ENCODE measurements around the gene PPARGC1A.

The PPARGC1A gene

DNA sequence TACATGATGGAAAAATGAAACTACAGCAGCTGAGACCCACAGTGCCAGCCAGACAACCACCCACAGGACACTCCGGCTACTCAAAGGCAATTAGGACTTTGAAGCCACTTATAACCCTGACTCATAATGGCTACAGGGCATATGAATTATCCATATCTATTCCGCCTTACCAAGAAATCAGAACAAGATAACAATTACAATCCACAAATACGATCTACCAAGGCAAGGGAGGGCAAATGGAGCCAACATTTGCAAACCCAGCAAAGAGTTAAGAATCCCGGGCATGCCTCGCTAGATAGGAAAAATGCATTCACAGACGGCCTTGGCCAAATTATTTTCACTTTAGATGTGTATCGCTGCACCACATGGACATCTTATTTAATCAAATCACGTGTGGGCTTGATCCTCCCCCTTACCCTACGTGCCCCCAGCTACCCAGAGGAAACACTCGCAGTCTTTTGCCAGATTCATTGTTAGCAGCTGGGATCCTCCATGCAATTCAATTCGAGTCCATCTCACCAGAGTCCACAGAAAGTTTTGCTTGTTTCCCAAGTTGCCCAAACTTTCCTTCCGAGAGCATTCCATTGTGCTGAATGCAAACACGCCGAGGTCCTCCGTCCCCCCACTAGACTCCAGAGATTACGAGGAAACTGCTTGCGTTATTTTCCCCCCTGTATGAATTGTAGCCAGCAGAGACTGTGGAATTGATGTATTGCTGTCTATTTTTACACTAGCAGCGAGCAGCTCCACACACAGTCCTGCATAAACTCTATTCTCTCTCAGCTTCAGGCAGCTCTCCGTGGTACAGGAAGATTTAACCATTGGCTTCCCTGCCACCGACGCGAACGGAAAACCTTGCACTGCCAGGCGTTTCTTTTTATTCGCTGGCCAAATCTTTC is 1.2 kb downstream of the PPARGC1A start:
- Histone ChIP-seq H3K27ac (ENCODE audit: low read length) (peak overlapping the region; percentile 83), H3K27me3 (ENCODE audit: low read depth, low read length) (no peaks in the 10 kb centered on the region), H3K4me1 (ENCODE audit: control insufficient read depth in 1 of 2, insufficient read depth in 2 of 2, low read length in 2 of 2) (peaks cover 0 to 21% of the 10 kb centered on the region in 2 donors), H3K9me3 (ENCODE audit: control insufficient read depth in 1 of 2, low read length in 2 of 2) (no peaks in the 10 kb centered on the region), H3K4me3 (ENCODE audit: low read depth in 1 of 2, low read length in 2 of 2) (peak overlapping the region; percentile 77 to 82), H3K36me3 (ENCODE audit: control insufficient read depth in 1 of 2, insufficient read depth in 2 of 2, low read length in 2 of 2) (no peaks in the 10 kb centered on the region)

DNA sequence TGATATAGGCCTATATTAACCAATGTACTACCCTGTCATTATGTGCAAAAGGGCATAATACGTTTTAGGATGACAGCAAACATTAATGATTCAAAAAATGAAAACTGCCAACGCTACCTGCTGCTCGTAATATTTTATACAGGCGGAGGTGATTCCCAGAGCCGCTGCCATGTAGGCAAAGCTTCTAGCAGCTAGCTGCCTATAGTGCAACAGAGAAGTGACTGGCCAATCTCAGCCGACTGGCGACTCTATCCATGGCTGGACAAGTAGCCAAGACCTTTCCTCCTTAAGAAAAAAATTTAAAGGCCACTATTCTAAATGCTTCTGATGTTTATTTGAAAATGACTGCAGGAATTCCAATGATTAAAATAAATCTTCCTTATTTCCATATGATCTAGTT is 1.9 kb downstream of the PPARGC1A start:
- peak overlapping the region; percentile 77 to 82 for H3K4me3 ChIP-seq (ENCODE audit: low read depth in 1 of 2, low read length in 2 of 2)
- no peaks in the 10 kb centered on the region for H3K9me3 ChIP-seq (ENCODE audit: control insufficient read depth in 1 of 2, low read length in 2 of 2)
- peak overlapping the region; percentile 83 for H3K27ac ChIP-seq (ENCODE audit: low read length)
- H3K27me3 ChIP-seq (ENCODE audit: low read depth, low read length) = no peaks in the 10 kb centered on the region
- H3K4me1 ChIP-seq (ENCODE audit: control insufficient read depth in 1 of 2, insufficient read depth in 2 of 2, low read length in 2 of 2) = peaks cover 0 to 21% of the 10 kb centered on the region in 2 donors
- no peaks in the 10 kb centered on the region for H3K36me3 ChIP-seq (ENCODE audit: control insufficient read depth in 1 of 2, insufficient read depth in 2 of 2, low read length in 2 of 2)

DNA sequence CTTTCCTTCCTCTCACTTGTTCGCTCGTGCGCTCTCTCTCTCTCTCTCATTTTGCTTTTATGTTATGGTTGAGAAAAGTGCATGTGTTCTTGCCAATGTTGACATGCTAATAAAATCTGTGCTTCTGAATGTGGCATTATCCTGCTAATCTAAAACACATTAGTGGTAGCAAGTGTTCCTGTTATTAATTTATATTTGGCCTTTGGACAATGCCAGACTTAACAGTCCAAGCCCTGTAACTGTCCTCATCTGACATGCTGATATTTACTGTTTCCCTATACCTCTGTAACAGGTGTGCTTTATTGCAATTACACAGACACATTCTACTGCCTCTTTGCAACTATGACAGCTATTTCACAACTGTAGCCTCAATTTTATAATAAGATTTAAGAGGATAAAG is 2.7 kb downstream of the PPARGC1A start:
- H3K9me3 ChIP-seq (ENCODE audit: control insufficient read depth in 1 of 2, low read length in 2 of 2) = no peaks in the 10 kb centered on the region
- H3K4me1 ChIP-seq (ENCODE audit: control insufficient read depth in 1 of 2, insufficient read depth in 2 of 2, low read length in 2 of 2) = peaks cover 0 to 24% of the 10 kb centered on the region in 2 donors
- no peaks in the 10 kb centered on the region for H3K27me3 ChIP-seq (ENCODE audit: low read depth, low read length)
- H3K36me3 ChIP-seq (ENCODE audit: control insufficient read depth in 1 of 2, insufficient read depth in 2 of 2, low read length in 2 of 2) = no peaks in the 10 kb centered on the region
- no peak overlapping the region for H3K27ac ChIP-seq (ENCODE audit: low read length)
- no peak overlapping the region for H3K4me3 ChIP-seq (ENCODE audit: low read depth in 1 of 2, low read length in 2 of 2)

DNA sequence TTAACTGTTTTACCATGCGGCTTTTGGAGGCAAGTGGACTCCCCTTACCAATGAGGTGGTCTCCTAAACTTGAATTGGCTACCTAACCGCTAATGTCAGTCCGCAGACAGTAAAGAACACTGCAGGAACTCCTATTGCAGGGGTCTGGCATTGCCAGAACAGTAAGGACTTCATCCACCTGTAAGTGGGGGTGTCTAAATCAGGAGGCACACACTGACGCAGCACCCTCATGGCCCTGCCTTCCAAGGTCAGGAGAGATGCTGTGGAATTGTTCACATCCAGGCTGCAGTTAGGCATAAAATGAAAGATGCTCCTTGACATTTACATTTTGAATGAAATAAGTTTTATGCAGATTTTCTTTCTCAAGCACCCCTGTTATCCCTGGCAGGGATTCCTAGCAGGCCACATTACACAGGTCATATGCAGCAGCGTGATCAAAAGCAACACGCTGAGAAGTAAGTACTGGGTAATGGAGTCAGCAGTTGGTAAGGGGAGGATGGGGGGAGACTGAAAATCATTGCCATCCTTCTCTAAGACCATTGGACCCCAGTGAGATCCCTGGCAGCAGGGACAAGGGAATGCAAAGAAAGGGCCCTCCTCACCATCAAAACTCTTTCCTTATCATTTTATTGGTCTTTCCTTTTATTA is 3.8 kb downstream of the PPARGC1A start:
- peaks cover 0 to 33% of the 10 kb centered on the region in 2 donors for H3K4me1 ChIP-seq (ENCODE audit: control insufficient read depth in 1 of 2, insufficient read depth in 2 of 2, low read length in 2 of 2)
- no peaks in the 10 kb centered on the region for H3K36me3 ChIP-seq (ENCODE audit: control insufficient read depth in 1 of 2, insufficient read depth in 2 of 2, low read length in 2 of 2)
- no peaks in the 10 kb centered on the region for H3K27me3 ChIP-seq (ENCODE audit: low read depth, low read length)
- H3K4me3 ChIP-seq (ENCODE audit: low read depth in 1 of 2, low read length in 2 of 2) = no peak overlapping the region
- H3K9me3 ChIP-seq (ENCODE audit: control insufficient read depth in 1 of 2, low read length in 2 of 2) = no peaks in the 10 kb centered on the region
- H3K27ac ChIP-seq (ENCODE audit: low read length) = no peak overlapping the region

DNA sequence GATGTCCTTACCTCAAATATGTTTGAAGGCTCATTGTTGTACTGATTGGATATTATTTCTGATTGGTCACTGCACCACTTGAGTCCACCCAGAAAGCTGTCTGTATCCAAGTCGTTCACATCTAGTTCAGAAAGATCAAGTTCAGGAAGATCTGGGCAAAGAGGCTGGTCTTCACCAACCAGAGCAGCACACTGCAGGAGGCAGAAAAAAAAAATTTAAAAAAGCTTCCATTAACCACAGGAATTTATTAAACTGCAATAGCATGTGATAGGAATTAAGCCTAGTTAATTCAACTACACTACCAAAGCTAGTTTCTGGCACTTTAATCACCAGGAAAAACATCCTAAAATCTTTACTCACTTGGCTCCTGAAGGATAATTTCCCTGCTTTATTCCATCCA is 5.1 kb downstream of the PPARGC1A start:
- H3K36me3 ChIP-seq (ENCODE audit: control insufficient read depth in 1 of 2, insufficient read depth in 2 of 2, low read length in 2 of 2) = no peaks in the 10 kb centered on the region
- no peak overlapping the region for H3K4me3 ChIP-seq (ENCODE audit: low read depth in 1 of 2, low read length in 2 of 2)
- H3K27ac ChIP-seq (ENCODE audit: low read length) = no peak overlapping the region
- no peaks in the 10 kb centered on the region for H3K27me3 ChIP-seq (ENCODE audit: low read depth, low read length)
- H3K4me1 ChIP-seq (ENCODE audit: control insufficient read depth in 1 of 2, insufficient read depth in 2 of 2, low read length in 2 of 2) = peaks cover 0 to 33% of the 10 kb centered on the region in 2 donors
- H3K9me3 ChIP-seq (ENCODE audit: control insufficient read depth in 1 of 2, low read length in 2 of 2) = no peaks in the 10 kb centered on the region

DNA sequence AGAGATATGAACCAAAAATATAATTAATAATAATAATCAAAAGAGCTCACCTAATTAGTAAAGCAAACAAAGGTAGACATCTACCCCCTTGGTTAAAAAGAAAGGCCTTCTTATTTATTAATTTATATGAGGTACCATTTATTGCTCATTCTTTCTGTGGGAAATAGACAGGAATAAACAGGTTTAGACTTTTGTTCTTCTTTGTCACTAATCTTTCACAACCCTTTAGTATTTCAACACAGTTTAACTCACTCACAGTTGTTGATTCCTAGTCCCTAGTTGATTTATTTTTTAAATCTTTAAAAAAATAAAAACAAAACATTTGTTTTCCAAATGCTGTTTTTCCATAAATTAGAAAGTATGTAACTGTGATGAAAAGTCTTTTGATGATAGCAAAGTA is 5.6 kb downstream of the PPARGC1A start:
- Histone ChIP-seq H3K4me3 (ENCODE audit: low read depth in 1 of 2, low read length in 2 of 2) (no peak overlapping the region), H3K36me3 (ENCODE audit: control insufficient read depth in 1 of 2, insufficient read depth in 2 of 2, low read length in 2 of 2) (no peaks in the 10 kb centered on the region), H3K27me3 (ENCODE audit: low read depth, low read length) (no peaks in the 10 kb centered on the region), H3K27ac (ENCODE audit: low read length) (no peak overlapping the region), H3K4me1 (ENCODE audit: control insufficient read depth in 1 of 2, insufficient read depth in 2 of 2, low read length in 2 of 2) (peaks cover 0 to 31% of the 10 kb centered on the region in 2 donors), H3K9me3 (ENCODE audit: control insufficient read depth in 1 of 2, low read length in 2 of 2) (no peaks in the 10 kb centered on the region)

DNA sequence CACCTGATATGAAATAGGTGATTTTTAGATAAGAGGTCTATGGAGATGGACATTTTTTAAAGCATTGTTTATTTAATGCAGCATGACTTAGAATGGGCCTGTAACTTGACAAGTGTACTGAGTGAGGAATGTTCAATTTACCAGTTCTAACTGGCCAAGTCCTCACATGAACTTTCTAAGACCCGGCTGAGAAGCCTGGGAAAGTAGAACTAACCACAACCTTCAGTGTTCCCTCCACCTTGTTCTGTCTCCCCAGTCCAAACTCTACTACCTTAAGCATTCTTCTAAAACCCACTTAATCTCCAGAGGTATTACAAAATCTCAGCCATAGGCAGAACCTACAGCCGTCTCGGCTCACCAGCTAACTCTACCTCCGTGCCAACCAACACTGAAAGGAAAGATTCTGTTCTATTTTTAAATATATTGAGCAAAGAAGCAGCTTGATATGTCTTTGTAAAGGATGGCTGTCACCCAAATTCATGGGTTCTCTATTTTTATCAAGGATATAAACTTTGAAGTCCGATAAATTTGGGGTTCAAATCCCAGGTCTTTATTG is 6.8 kb downstream of the PPARGC1A start:
- H3K4me1 ChIP-seq (ENCODE audit: control insufficient read depth in 1 of 2, insufficient read depth in 2 of 2, low read length in 2 of 2) = peaks cover 0 to 35% of the 10 kb centered on the region in 2 donors
- no peaks in the 10 kb centered on the region for H3K9me3 ChIP-seq (ENCODE audit: control insufficient read depth in 1 of 2, low read length in 2 of 2)
- no peak overlapping the region for H3K4me3 ChIP-seq (ENCODE audit: low read depth in 1 of 2, low read length in 2 of 2)
- H3K27me3 ChIP-seq (ENCODE audit: low read depth, low read length) = no peaks in the 10 kb centered on the region
- no peak overlapping the region for H3K27ac ChIP-seq (ENCODE audit: low read length)
- no peaks in the 10 kb centered on the region for H3K36me3 ChIP-seq (ENCODE audit: control insufficient read depth in 1 of 2, insufficient read depth in 2 of 2, low read length in 2 of 2)

DNA sequence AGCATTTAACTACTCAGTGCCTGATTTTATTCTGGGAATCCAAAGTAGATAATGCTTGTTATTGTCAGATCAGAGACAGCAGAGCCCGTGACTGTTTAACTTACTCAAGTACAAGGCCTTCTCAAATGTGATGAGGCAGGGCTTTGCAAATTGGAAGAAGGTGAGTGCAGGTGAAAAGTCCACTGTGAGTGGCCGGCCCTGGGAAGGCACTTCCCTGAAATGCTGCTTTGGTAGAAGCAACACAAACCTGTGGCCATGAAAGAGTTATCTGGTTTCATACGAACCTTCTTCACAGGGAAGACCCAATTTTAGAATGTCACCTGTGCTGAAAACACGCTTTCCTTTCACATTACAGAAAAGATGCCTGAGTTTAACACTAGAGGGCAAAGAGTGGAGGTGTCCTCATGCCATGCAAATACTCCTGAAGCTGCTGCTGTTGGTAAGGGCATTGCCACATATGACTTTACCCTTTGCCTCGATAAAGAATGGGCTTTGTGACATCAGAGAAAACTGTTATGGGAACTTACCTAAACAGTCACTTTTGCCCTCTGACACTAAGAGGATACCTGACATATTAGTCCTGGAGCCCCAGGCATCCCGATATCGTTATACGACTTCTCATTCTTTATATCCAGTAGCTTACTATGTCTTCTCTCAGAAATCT is 8.0 kb downstream of the PPARGC1A start:
- H3K27me3 ChIP-seq (ENCODE audit: low read depth, low read length) = no peaks in the 10 kb centered on the region
- H3K27ac ChIP-seq (ENCODE audit: low read length) = no peak overlapping the region
- no peaks in the 10 kb centered on the region for H3K9me3 ChIP-seq (ENCODE audit: control insufficient read depth in 1 of 2, low read length in 2 of 2)
- H3K4me1 ChIP-seq (ENCODE audit: control insufficient read depth in 1 of 2, insufficient read depth in 2 of 2, low read length in 2 of 2) = peaks cover 0 to 27% of the 10 kb centered on the region in 2 donors
- no peaks in the 10 kb centered on the region for H3K36me3 ChIP-seq (ENCODE audit: control insufficient read depth in 1 of 2, insufficient read depth in 2 of 2, low read length in 2 of 2)
- H3K4me3 ChIP-seq (ENCODE audit: low read depth in 1 of 2, low read length in 2 of 2) = no peak overlapping the region

DNA sequence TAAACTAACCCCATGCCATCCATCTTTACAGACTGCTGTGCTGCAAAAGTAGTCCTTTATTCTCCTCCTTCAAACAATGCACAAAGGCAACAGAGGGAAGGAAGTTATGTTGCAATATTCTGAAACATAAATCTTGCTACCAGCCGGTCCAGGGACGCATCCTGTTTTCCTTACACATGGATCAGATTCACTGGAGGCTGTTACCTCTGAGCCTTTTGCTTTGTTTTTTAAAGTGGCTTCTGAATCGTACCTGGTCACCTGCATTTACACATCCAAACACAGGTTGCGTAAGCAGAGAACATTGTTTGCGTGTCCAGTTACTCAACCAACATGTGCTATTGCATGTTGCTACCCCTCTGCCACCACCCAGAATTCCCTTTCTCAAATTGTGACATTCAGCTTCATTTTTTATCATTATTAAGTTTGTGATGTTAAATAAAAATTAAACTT is 8.8 kb downstream of the PPARGC1A start:
- Histone ChIP-seq H3K27ac (ENCODE audit: low read length) (no peak overlapping the region), H3K27me3 (ENCODE audit: low read depth, low read length) (no peaks in the 10 kb centered on the region), H3K4me3 (ENCODE audit: low read depth in 1 of 2, low read length in 2 of 2) (no peak overlapping the region), H3K9me3 (ENCODE audit: control insufficient read depth in 1 of 2, low read length in 2 of 2) (no peaks in the 10 kb centered on the region), H3K36me3 (ENCODE audit: control insufficient read depth in 1 of 2, insufficient read depth in 2 of 2, low read length in 2 of 2) (no peaks in the 10 kb centered on the region), H3K4me1 (ENCODE audit: control insufficient read depth in 1 of 2, insufficient read depth in 2 of 2, low read length in 2 of 2) (peaks cover 0 to 27% of the 10 kb centered on the region in 2 donors)

DNA sequence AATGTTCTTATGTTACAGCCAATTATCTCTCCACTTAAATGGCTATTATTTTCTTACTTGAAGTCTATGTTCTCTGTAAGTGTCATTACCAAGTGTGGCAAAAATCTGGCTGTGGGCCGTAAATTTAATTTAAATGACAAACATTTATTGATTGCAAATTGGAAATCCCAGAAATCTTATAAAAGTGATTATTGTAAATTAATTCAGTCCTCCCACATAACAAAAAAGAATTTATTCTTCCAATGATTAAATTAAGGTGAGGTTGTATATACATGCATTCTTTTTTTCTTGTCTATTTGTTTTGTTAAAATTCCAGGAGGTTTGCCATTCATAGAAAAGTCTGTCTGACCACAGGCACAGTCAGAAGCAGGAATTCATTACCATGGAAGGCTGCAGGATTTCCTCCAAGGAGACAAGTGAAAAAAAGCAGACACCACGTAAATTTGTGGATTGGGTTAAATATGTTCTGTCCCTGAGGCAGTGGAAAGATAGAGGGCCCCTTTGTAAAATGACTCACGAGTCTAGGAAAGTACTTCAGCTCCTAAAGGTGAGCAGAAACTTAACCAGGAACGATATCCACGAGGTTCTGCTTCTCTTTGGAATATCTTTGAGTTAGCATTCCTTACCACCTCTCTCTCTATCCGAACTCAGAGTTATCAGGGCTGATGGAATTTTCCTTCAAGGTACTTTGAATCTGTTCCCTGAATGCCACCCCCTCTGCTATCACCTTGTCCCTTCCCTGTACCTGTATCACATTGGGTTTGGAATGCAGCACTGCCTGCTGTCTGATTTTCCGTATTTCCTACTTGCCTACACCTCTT is 10.7 kb downstream of the PPARGC1A start:
- Histone ChIP-seq H3K36me3 (ENCODE audit: control insufficient read depth in 1 of 2, insufficient read depth in 2 of 2, low read length in 2 of 2) (no peaks in the 10 kb centered on the region), H3K4me1 (ENCODE audit: control insufficient read depth in 1 of 2, insufficient read depth in 2 of 2, low read length in 2 of 2) (peaks cover 0 to 27% of the 10 kb centered on the region in 2 donors), H3K4me3 (ENCODE audit: low read depth in 1 of 2, low read length in 2 of 2) (no peak overlapping the region), H3K9me3 (ENCODE audit: control insufficient read depth in 1 of 2, low read length in 2 of 2) (no peaks in the 10 kb centered on the region), H3K27me3 (ENCODE audit: low read depth, low read length) (no peaks in the 10 kb centered on the region), H3K27ac (ENCODE audit: low read length) (no peak overlapping the region)

Measured in muscle layer of duodenum (tissue), 2 donors.